Measurements from ENCODE around the gene NR2E3.

Gene NR2E3

GRCh38 chr15:71810256-71811035 lies at the start of gene NR2E3:
NR2E3 (plus strand) TSS chr15:71810554; CDS start chr15:71810744, 190 bp downstream.
- no peak for DNase-seq (ENCODE audit: low read depth in 2 of 2)
- H3K4me3 ChIP-seq (replicated peaks in 1 of 2; ENCODE audit: low read depth in 2 of 2, low read length in 2 of 2), result no peak within 1 kb of the TSS
- TF ChIP-seq CTCF (IDR thresholded peaks at IDR 0.05; ENCODE audit: low read depth, low read length), result no peak

- no peak for DNase-seq (ENCODE audit: low read depth in 2 of 2)
- no peak overlapping the region for H3K4me3 ChIP-seq (replicated peaks in 1 of 2; ENCODE audit: low read depth in 2 of 2, low read length in 2 of 2)
- TF ChIP-seq CTCF (IDR thresholded peaks at IDR 0.05; ENCODE audit: low read depth, low read length), result no peak
Observed at GRCh38 chr15:71760852-71761251, 49.5 kb upstream of the NR2E3 start.

GRCh38 chr15:71761649-71762048 lies 48.7 kb upstream of the NR2E3 start:
- peak; percentile 82 to 91 for DNase-seq (ENCODE audit: low read depth in 2 of 2)
- H3K4me3 ChIP-seq (replicated peaks in 1 of 2; ENCODE audit: low read depth in 2 of 2, low read length in 2 of 2), result no peak overlapping the region
- TF ChIP-seq CTCF (IDR thresholded peaks at IDR 0.05; ENCODE audit: low read depth, low read length), result no peak

DNA sequence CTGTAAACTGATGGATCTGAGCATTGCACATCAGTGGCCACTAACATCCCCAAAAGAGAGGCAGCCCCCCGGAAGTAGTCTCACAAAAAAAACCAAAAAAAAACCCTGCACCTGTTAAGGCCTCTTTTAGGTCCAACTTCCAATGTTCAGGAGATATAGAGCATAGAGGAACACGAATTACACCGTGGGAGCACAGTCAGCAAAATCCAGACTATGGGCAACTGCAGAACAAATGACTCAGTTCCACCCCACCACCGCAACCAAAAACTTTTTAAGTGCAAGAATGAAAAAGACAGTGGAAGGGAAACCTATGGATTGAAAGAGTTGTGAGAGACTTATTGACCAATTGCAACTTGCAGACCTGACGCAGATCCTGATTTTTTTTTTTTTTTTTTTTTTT lies 42.2 kb upstream of the NR2E3 start:
- no peak for TF ChIP-seq CTCF (IDR thresholded peaks at IDR 0.05; ENCODE audit: low read depth, low read length)
- no peak for DNase-seq (ENCODE audit: low read depth in 2 of 2)

GRCh38 chr15:71773206-71773859 lies 37.0 kb upstream of the NR2E3 start:
- TF ChIP-seq CTCF (IDR thresholded peaks at IDR 0.05; ENCODE audit: low read depth, low read length), result no peak

More for the DNA sequence above, 42.2 kb upstream of the NR2E3 start:
- no peak overlapping the region for H3K4me3 ChIP-seq (replicated peaks in 1 of 2; ENCODE audit: low read depth in 2 of 2, low read length in 2 of 2)

GRCh38 chr15:71775856-71776255 lies 34.5 kb upstream of the NR2E3 start:
- no peak overlapping the region for H3K4me3 ChIP-seq (replicated peaks in 1 of 2; ENCODE audit: low read depth in 2 of 2, low read length in 2 of 2)
- TF ChIP-seq CTCF (IDR thresholded peaks at IDR 0.05; ENCODE audit: low read depth, low read length), result no peak

More at GRCh38 chr15:71773206-71773859, 37.0 kb upstream of the NR2E3 start:
- no peak for DNase-seq (ENCODE audit: low read depth in 2 of 2)
- no peak overlapping the region for H3K4me3 ChIP-seq (replicated peaks in 1 of 2; ENCODE audit: low read depth in 2 of 2, low read length in 2 of 2)

More at GRCh38 chr15:71775856-71776255, 34.5 kb upstream of the NR2E3 start:
- no peak for DNase-seq (ENCODE audit: low read depth in 2 of 2)
